ENCODE results near the gene MTHFR. TPM values are rescaled to one million over a fixed set of nuclear protein-coding genes. Genes with fewer than 3 reads are reported as not detected.

MTHFR gene
- total RNA-seq, 2 donors from 2014 or later = 30.3 to 81.4 TPM

DNA sequence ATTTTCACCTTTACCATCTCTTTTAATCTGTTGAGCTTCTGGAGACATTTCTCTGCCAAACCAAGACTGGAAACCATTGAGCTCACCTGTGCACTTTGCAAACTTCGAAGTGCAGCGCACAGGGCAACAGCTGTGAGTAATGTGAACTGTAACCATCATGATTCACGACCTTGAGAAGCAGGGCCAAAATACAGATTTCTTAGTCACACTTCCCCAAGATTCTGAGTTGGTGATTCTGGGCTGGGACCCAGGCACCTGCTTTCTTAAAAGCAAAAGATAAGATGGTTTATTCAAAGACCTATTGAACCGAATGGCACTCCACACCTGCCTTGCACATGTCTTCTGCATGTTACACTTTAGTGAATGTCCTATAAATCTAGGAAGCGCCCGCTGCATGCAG lies 59.7 kb downstream of the MTHFR start:
- Histone ChIP-seq H3K36me3 (peaks cover 11% of the 10 kb centered on the region), H3K27me3 (replicated peaks; ENCODE audit: insufficient read depth) (no peaks in the 10 kb centered on the region)
- ATAC-seq (ENCODE audit: insufficient number of reproducible peaks, low FRiP score, low read depth) = no peak

DNA sequence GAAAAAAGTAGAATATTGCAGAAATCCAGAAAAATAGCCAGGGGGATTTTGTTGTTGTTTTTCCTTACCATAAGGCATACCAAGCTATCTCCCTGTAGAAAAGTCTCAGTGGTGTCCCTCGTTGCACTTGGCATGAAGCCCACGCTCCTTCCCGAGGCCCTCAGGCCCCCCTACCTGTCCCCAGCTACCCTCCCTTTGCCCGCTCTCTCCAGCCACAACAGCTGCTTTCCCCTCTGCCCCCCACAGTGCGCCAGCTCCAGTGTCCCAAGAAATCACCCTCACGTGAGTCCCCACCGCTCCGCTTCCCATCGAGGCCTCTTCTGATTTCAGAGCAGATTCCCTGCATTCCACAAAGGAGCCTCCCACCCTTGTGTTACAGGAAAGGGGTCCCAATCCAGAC lies 61.5 kb downstream of the MTHFR start:
- H3K9me3 ChIP-seq = no peaks in the 10 kb centered on the region
- no peaks in the 10 kb centered on the region for H3K27me3 ChIP-seq (replicated peaks; ENCODE audit: insufficient read depth)
- ATAC-seq (ENCODE audit: insufficient number of reproducible peaks, low FRiP score, low read depth) (no peak), DNase-seq (ENCODE audit: low spot score) (no peak)
- peaks cover 2% of the 10 kb centered on the region for H3K36me3 ChIP-seq
- H3K27ac ChIP-seq = no peak overlapping the region
- no peaks in the 10 kb centered on the region for H3K4me1 ChIP-seq (ENCODE audit: control insufficient read depth in 1 of 2, low read depth in 2 of 2)
- TF ChIP-seq, protein P1, sequence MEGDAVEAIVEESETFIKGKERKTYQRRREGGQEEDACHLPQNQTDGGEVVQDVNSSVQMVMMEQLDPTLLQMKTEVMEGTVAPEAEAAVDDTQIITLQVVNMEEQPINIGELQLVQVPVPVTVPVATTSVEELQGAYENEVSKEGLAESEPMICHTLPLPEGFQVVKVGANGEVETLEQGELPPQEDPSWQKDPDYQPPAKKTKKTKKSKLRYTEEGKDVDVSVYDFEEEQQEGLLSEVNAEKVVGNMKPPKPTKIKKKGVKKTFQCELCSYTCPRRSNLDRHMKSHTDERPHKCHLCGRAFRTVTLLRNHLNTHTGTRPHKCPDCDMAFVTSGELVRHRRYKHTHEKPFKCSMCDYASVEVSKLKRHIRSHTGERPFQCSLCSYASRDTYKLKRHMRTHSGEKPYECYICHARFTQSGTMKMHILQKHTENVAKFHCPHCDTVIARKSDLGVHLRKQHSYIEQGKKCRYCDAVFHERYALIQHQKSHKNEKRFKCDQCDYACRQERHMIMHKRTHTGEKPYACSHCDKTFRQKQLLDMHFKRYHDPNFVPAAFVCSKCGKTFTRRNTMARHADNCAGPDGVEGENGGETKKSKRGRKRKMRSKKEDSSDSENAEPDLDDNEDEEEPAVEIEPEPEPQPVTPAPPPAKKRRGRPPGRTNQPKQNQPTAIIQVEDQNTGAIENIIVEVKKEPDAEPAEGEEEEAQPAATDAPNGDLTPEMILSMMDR (IDR thresholded peaks at IDR 0.05) = no peak
- no peak overlapping the region for H3K4me3 ChIP-seq

More for the DNA sequence above, 59.7 kb downstream of the MTHFR start:
- no peak overlapping the region for H3K4me3 ChIP-seq
- H3K27ac ChIP-seq = no peak overlapping the region
- DNase-seq (ENCODE audit: low spot score) = no peak
- H3K4me1 ChIP-seq (ENCODE audit: control insufficient read depth in 1 of 2, low read depth in 2 of 2) = no peaks in the 10 kb centered on the region
- H3K9me3 ChIP-seq = no peaks in the 10 kb centered on the region
- TF ChIP-seq, protein P1 (IDR thresholded peaks at IDR 0.05) = no peak

DNA sequence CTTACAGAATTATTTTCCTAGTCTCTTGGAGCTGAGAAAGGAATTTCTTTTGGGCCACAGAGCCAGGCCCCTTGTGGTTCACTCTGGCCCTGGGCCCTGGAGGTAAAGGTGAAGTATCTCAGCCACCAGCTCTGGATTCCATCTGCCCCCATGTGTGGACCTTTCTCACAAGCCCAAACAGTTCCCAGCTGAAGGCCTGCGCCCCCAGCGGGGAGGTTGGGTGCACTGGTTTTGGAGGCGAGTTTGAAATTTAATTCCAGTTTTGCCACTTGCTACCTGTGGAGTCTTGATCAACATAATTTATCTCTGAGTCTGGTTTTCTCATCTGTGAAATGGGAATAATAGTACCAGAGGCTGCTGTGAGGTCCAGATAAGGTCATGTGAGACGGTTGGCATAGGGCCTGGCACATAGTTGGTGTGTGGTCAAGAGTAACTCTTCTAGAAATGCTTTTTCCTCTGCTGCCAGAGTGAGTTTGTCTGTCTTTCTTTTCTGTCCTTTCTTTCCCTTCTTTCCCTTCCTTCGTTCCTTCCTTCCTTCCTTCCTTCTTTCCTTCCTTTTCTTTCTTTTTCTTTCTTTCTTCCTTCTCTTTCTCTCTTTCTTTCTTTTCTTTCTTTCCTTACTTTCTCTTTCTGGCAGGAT lies 63.7 kb downstream of the MTHFR start:
- Histone ChIP-seq H3K4me1 (ENCODE audit: control insufficient read depth in 1 of 2, low read depth in 2 of 2) (peaks cover 5 to 7% of the 10 kb centered on the region in 2 donors), H3K4me3 (no peak overlapping the region), H3K27ac (no peak overlapping the region), H3K27me3 (replicated peaks; ENCODE audit: insufficient read depth) (no peaks in the 10 kb centered on the region), H3K9me3 (no peaks in the 10 kb centered on the region), H3K36me3 (no peaks in the 10 kb centered on the region)
- ATAC-seq (ENCODE audit: insufficient number of reproducible peaks, low FRiP score, low read depth) = no peak
- TF ChIP-seq, protein P1 (IDR thresholded peaks at IDR 0.05) = no peak
- no peak for DNase-seq (ENCODE audit: low spot score)

DNA sequence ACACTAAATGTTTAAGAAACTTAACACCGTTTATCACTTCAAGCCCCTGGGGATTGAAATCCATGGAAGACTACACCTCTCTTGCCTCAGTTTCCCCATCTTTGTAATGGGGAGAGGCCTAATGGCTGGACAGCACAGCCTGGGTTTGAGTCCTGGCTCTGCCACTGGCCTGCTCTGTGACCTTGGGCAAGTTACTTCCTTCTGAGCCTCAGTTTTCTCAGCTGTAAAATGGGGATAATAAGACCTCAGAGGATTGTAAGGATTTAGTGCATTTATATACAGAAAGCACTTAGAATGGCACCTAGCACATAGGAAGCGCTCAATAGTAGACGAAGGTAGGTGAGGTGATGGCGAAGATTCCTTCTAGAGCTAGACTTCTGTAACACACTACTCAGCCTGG lies 64.3 kb downstream of the MTHFR start:
- no peaks in the 10 kb centered on the region for H3K9me3 ChIP-seq
- no peak for ATAC-seq (ENCODE audit: insufficient number of reproducible peaks, low FRiP score, low read depth)
- H3K4me3 ChIP-seq = no peak overlapping the region
- no peak for DNase-seq (ENCODE audit: low spot score)
- no peaks in the 10 kb centered on the region for H3K27me3 ChIP-seq (replicated peaks; ENCODE audit: insufficient read depth)
- peaks cover 8 to 12% of the 10 kb centered on the region in 2 donors for H3K4me1 ChIP-seq (ENCODE audit: control insufficient read depth in 1 of 2, low read depth in 2 of 2)
- TF ChIP-seq, protein P1 (IDR thresholded peaks at IDR 0.05) = no peak
- no peaks in the 10 kb centered on the region for H3K36me3 ChIP-seq
- H3K27ac ChIP-seq = no peak overlapping the region

DNA sequence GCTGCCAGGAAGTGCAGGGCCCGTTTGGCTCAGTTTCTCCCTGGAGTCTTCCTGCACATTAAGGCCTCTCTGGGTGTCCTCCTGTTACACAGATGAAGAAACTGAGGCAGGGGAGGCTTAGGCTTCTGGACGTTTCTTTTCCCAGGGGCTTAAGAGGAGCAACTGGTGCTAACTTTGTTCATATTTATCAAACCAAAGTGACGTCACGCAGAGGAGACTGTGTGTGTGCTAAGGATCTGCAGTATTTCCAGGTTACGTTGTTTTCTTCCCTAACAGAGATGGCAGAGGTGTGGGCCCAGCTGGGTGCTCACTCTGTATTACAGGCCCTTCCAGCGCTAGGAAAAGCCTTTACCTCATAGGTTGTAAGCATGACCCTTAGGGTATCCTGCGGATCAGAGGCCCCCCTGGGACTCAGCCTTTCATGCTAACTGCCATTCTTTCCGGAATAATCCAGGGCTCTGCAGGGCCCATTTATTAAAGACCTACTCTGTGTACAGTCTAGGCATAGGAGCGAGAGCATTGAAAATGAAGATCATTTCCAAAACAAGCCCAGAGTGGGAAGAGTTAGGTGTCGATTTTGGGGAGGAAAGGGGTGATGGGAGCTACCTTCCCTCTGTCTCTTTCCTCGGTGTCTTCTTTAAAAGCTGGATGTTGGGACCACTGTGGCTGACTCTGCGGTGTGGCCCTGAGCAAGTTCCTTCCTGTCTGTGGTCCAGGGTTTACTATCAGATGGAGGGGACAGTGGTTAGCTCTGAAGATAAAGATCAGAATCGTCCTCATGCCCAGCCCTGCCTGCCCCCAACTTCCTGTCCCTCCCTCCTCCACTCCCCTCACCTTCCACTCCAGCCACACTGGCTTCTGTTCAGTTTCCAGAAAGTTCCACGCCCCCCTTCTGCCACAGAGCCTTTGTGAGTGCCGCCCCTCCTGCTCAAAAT lies 65.2 kb downstream of the MTHFR start:
- Histone ChIP-seq H3K4me3 (no peak overlapping the region), H3K36me3 (no peaks in the 10 kb centered on the region), H3K9me3 (no peaks in the 10 kb centered on the region), H3K4me1 (ENCODE audit: control insufficient read depth in 1 of 2, low read depth in 2 of 2) (peaks cover 10 to 12% of the 10 kb centered on the region in 2 donors), H3K27me3 (replicated peaks; ENCODE audit: insufficient read depth) (no peaks in the 10 kb centered on the region), H3K27ac (no peak overlapping the region)
- ATAC-seq (ENCODE audit: insufficient number of reproducible peaks, low FRiP score, low read depth) (no peak), DNase-seq (ENCODE audit: low spot score) (no peak)
- TF ChIP-seq, protein P1 (IDR thresholded peaks at IDR 0.05) = no peak

All from thoracic aorta (tissue), 2 donors.